PC-3 (cell line): ENCODE results near the gene GALR1.

ENCODE experiments used
- EZH2 ChIP-seq: fragments of 300-600 bp; sonication (generic); IDR thresholded peaks from one replicate; pipeline ENCODE4 v1.6.1; 2017; ENCODE audit warnings: antibody characterized with exemption, mild to moderate bottlenecking, low read length; ENCODE audit not compliant: unreplicated experiment
- EZH2phosphoT487 ChIP-seq: fragments of 300-600 bp; sonication (generic); IDR thresholded peaks from 2 replicates; pipeline ENCODE4 v1.6.1; 2018; ENCODE audit warnings: mild to moderate bottlenecking, antibody characterized with exemption, low read length, borderline replicate concordance
- TF ChIP-seq, protein P1 (sequence below): fragments of 300-600 bp; sonication (generic); conservative IDR thresholded peaks from 2 replicates; pipeline ENCODE4 v1.5.1; 2017; ENCODE audit warnings: antibody characterized with exemption, low read depth, mild to moderate bottlenecking, low read length

DNA sequence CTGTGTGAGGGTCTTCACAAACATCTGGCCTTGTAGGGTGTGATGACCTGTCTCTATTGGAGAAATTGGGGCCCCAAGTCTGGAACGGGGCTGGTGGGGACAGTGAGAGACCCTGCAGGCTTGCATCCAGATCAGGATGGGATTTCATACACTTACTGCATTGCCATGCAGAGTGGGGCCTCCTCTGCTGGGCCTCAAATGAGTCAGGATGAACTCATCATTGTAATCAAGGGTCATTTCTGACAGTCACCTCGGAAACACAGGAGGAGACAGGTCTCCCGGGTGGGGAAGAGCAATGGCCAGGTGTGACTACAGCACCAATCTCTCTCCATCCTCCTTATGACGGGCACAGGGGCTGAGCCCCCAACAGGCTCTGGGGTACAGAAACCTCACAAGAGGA, 48.1 kb upstream of the GALR1 start:
- TF ChIP-seq EZH2phosphoT487 = no peak
- TF ChIP-seq, protein P1, sequence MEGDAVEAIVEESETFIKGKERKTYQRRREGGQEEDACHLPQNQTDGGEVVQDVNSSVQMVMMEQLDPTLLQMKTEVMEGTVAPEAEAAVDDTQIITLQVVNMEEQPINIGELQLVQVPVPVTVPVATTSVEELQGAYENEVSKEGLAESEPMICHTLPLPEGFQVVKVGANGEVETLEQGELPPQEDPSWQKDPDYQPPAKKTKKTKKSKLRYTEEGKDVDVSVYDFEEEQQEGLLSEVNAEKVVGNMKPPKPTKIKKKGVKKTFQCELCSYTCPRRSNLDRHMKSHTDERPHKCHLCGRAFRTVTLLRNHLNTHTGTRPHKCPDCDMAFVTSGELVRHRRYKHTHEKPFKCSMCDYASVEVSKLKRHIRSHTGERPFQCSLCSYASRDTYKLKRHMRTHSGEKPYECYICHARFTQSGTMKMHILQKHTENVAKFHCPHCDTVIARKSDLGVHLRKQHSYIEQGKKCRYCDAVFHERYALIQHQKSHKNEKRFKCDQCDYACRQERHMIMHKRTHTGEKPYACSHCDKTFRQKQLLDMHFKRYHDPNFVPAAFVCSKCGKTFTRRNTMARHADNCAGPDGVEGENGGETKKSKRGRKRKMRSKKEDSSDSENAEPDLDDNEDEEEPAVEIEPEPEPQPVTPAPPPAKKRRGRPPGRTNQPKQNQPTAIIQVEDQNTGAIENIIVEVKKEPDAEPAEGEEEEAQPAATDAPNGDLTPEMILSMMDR = no peak
- no peak for TF ChIP-seq EZH2
